ENCODE data around the gene RABL2A.
"Not testable (repeated sequence)": the region's sequence is repeated elsewhere in the genome, so short reads cannot be mapped to it uniquely, and the experiment has no call there.

RABL2A gene

DNA sequence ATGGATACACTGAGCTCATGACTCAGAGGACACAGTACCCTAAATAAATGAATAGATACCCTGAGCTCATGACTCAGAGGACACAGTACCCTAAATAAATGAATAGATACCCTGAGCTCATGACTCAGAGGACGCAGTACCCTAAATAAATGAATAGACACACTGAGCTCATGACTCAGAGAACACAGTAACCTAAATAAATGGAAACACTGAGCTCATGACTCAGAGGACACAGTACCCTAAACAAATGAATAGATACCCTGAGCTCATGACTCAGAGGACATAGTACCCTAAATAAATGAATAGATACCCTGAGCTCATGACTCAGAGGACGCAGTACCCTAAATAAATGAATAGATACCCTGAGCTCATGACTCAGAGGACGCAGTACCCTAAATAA lies 25.5 kb downstream of the RABL2A start:
- DNase-seq (ENCODE audit: low read depth); H3K4me3 ChIP-seq (ENCODE audit: low read length): not testable (repeated sequence)

DNA sequence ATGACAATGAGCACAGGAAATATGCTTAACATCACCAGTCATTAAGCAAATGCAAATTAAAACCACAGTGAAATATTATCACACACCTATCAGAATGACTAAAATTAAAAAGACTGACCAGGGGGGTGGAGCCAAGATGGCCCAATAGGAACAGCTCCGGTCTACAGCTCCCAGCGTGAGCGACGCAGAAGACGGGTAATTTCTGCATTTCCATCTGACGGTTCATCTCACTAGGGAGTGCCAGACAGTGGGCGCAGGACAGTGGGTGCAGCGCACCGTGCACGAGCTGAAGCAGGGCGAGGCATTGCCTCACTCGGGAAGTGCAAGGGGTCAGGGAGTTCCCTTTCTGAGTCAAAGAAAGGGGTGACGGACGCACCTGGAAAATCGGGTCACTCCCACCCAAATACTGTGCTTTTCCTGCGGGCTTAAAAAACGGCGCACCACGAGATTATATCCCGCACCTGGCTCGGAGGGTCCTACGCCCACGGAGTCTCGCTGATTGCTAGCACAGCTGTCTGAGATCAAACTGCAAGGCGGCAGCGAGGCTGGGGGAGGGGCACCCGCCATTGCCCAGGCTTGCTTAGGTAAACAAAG lies 29.1 kb downstream of the RABL2A start:
- not testable (repeated sequence) for H3K4me3 ChIP-seq (ENCODE audit: low read length); DNase-seq (ENCODE audit: low read depth)

DNA sequence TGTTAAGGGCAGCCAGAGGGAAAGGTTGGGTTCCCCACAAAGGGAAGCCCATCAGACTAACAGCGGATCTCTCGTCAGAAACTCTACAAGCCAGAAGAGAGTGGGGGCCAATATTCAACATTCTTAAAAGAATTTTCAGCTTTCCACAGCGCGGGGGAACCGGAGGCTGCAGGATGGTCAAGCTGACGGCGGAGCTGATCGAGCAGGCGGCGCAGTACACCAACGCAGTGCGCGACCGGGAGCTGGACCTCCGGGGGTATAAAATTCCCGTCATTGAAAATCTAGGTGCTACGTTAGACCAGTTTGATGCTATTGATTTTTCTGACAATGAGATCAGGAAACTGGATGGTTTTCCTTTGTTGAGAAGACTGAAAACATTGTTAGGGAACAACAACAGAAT lies 30.7 kb downstream of the RABL2A start:
- H3K4me3 ChIP-seq (ENCODE audit: low read length) = not testable (repeated sequence)

DNA sequence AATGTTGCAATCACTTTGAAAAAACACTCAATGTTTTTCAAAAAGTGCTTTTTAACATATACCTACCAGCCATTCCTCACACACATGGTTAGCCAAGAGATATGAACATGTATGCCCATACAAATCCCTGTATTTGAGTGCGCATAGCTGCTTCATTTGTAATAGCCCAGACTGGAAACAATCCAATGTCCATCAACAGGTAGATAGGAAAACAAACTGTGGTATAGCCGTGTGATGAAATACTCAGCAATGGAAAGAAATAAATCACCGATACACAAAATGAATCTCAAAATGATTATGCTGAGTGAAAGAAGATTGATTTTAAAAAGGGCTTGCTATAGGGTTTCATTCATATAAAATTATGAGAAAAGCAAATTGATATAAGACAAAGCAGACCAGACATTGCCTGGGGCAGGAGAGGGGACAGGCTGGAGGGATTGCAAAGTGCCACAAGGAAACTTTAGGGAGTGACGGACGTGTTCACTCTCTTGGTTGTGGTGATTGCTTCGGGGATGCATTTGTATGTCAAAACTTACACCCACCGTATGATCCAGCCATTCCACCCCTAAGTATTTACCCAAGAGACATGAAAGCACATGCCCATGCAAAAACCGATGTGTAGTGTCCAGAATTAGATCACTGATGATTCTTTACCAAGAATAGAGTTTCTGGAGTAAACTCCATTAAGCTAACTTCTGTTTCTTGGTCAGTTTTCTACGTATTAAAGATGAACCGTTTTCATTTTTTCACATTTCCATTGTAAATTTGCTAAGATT lies 36.4 kb downstream of the RABL2A start:
- not testable (repeated sequence) for DNase-seq (ENCODE audit: low read depth); H3K4me3 ChIP-seq (ENCODE audit: low read length)

More for the DNA sequence above, 30.7 kb downstream of the RABL2A start:
- not testable (repeated sequence) for DNase-seq (ENCODE audit: low read depth)

GRCh38 chr2:113664761-113665533 lies 37.9 kb downstream of the RABL2A start:
- DNase-seq (ENCODE audit: low read depth); H3K4me3 ChIP-seq (ENCODE audit: low read length): not testable (repeated sequence)

GRCh38 chr2:113669013-113669412 lies 41.9 kb downstream of the RABL2A start:
- not testable (repeated sequence) for DNase-seq (ENCODE audit: low read depth); H3K4me3 ChIP-seq (ENCODE audit: low read length)

- H3K4me3 ChIP-seq (ENCODE audit: low read length) = no peak overlapping the region
- no peak for DNase-seq (ENCODE audit: low read depth)
- TF ChIP-seq, protein P1, sequence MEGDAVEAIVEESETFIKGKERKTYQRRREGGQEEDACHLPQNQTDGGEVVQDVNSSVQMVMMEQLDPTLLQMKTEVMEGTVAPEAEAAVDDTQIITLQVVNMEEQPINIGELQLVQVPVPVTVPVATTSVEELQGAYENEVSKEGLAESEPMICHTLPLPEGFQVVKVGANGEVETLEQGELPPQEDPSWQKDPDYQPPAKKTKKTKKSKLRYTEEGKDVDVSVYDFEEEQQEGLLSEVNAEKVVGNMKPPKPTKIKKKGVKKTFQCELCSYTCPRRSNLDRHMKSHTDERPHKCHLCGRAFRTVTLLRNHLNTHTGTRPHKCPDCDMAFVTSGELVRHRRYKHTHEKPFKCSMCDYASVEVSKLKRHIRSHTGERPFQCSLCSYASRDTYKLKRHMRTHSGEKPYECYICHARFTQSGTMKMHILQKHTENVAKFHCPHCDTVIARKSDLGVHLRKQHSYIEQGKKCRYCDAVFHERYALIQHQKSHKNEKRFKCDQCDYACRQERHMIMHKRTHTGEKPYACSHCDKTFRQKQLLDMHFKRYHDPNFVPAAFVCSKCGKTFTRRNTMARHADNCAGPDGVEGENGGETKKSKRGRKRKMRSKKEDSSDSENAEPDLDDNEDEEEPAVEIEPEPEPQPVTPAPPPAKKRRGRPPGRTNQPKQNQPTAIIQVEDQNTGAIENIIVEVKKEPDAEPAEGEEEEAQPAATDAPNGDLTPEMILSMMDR (conservative IDR thresholded peaks at IDR 0.05; ENCODE audit: low read depth, low read length) = no peak
Measured at GRCh38 chr2:113672326-113672932, 45.4 kb downstream of the RABL2A start.

DNA sequence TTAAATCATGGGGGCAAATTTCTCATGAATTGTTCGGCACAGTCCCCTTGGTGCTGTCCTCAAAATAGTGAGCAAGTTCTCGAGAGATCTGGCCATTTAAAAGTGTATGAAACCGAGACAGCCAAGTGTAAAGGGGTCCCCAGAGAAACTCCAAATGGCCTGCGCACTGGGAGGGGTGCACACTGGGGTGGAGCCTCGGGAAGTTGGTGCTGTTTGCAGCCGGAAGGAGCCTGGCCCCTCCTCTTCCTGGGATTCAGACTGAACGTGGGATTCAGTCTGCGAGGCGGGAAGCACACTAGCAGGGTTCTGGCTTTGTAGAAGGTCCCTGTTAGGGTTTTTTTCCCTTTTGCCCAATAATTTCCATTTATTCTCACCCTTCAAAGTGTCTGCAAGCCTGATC lies 48.8 kb downstream of the RABL2A start:
- TF ChIP-seq, protein P1 (conservative IDR thresholded peaks at IDR 0.05; ENCODE audit: low read depth, low read length) = no peak
- DNase-seq (ENCODE audit: low read depth) = no peak

GRCh38 chr2:113676623-113677266 lies 49.7 kb downstream of the RABL2A start:
- TF ChIP-seq, protein P1 (conservative IDR thresholded peaks at IDR 0.05; ENCODE audit: low read depth, low read length) = no peak
- H3K4me3 ChIP-seq (ENCODE audit: low read length) = no peak overlapping the region
- no peak for DNase-seq (ENCODE audit: low read depth)

More for the DNA sequence above, 48.8 kb downstream of the RABL2A start:
- H3K4me3 ChIP-seq (ENCODE audit: low read length) = no peak overlapping the region

DNA sequence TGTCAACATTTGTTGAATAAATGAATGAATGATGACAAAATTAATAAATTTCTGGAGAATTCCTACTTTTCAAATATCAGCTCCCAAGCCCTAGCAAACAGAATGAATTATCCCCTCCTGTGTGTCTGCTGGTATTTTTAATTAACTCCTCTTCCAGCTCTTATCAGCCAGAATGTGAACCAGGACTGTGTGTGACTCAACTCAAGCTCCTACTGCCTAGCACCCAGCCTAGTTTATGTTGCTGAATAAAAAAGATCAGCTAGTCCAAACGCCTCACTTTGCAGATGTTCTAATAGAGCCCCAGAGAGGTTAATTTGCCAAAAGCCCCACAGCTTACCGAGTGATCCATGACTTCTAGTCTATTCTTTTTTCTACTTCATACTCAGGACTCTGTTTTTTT lies 50.3 kb downstream of the RABL2A start:
- TF ChIP-seq, protein P1 (conservative IDR thresholded peaks at IDR 0.05; ENCODE audit: low read depth, low read length) = no peak
- DNase-seq (ENCODE audit: low read depth) = no peak
- H3K4me3 ChIP-seq (ENCODE audit: low read length) = no peak overlapping the region

Data from retinal pigment epithelial cell (primary cell).